VCaP (cell line): Measurements from ENCODE around the gene COL21A1.
A peak's percentile ranks its signal among the peaks of the same experiment; 100 is the strongest.

ENCODE experiments used
- H3K27ac ChIP-seq: fragments of 450-650 bp; 2 replicates; pipeline ENCODE4 v1.5.1; 2017
- CTCF ChIP-seq: fragments of 450-650 bp; conservative IDR thresholded peaks from 2 replicates; pipeline ENCODE4 v1.5.1; 2017; ENCODE audit warnings: mild to moderate bottlenecking, moderate library complexity

COL21A1 gene

GRCh38 chr6:56246881-56247653 lies at the start of gene COL21A1:
COL21A1 (minus strand) TSS chr6:56247580; CDS start chr6:56182618, 64,962 bp downstream.
- no peak for TF ChIP-seq CTCF
- no peak within 1 kb of the TSS for H3K27ac ChIP-seq

GRCh38 chr6:56293781-56294180 lies 46.4 kb upstream of the COL21A1 start:
- no peak for TF ChIP-seq CTCF
- no peak overlapping the region for H3K27ac ChIP-seq

- TF ChIP-seq CTCF = peak; percentile 77
- H3K27ac ChIP-seq = no peak overlapping the region
Observed at GRCh38 chr6:56292505-56293181, 45.3 kb upstream of the COL21A1 start.

GRCh38 chr6:56291302-56291917 lies 44.0 kb upstream of the COL21A1 start:
- no peak overlapping the region for H3K27ac ChIP-seq
- TF ChIP-seq CTCF = no peak

- no peak for TF ChIP-seq CTCF
- no peak overlapping the region for H3K27ac ChIP-seq
Observed at GRCh38 chr6:56289721-56290120, 42.3 kb upstream of the COL21A1 start.

GRCh38 chr6:56288347-56288746 lies 41.0 kb upstream of the COL21A1 start:
- H3K27ac ChIP-seq = no peak overlapping the region
- TF ChIP-seq CTCF = no peak

GRCh38 chr6:56282391-56282790 lies 35.0 kb upstream of the COL21A1 start:
- TF ChIP-seq CTCF = no peak

More at GRCh38 chr6:56282391-56282790, 35.0 kb upstream of the COL21A1 start:
- no peak overlapping the region for H3K27ac ChIP-seq
